DND-41 (cell line): ENCODE results near the gene PABPN1L.

Experiments
- ATAC-seq: fragments of 200-7000 bp; cut with Tn5 transposase; 3 replicates; pipeline ENCODE4 v1.9.1; 2021; ENCODE audit warnings: low read depth; ENCODE audit not compliant: insufficient read depth
- DNase-seq: peaks from one replicate; pipeline ENCODE4 v3.0.0-alpha.2; 2020
- H2AFZ ChIP-seq: 2 replicates; pipeline ENCODE4 v1.6.0; 2012; ENCODE audit warnings: low read depth, low read length
- H3K27ac ChIP-seq: 2 replicates; pipeline ENCODE4 v1.5.1; 2012; ENCODE audit warnings: low read length, inconsistent platforms
- H3K27me3 ChIP-seq: fragments of 200-600 bp; sonication (generic); 2 replicates; pipeline ENCODE4 v1.6.0; 2012; ENCODE audit warnings: low read length, mild to moderate bottlenecking, inconsistent platforms; ENCODE audit not compliant: insufficient read depth, poor library complexity
- H3K36me3 ChIP-seq: 2 replicates; pipeline ENCODE4 v1.5.1; 2012; ENCODE audit warnings: low read length, inconsistent platforms; ENCODE audit not compliant: insufficient read depth
- H3K4me1 ChIP-seq: 2 replicates; pipeline ENCODE4 v1.5.1; 2012; ENCODE audit warnings: mild to moderate bottlenecking, low read length; ENCODE audit not compliant: insufficient read depth
- H3K4me2 ChIP-seq: 2 replicates; pipeline ENCODE4 v1.6.0; 2012; ENCODE audit warnings: mild to moderate bottlenecking, moderate library complexity, low read length, inconsistent platforms; ENCODE audit not compliant: insufficient read depth
- H3K4me3 ChIP-seq, 2 experiments: fragments of 200-600 bp in 1 of 2; shearing (Covaris generic) in 1 of 2; 2 replicates each; pipeline ENCODE4 v1.5.1; 2012 to 2016; ENCODE audit warnings: inconsistent platforms in 2 of 2, low read length in 2 of 2, mild to moderate bottlenecking in 2 of 2, low read depth in 1 of 2, moderate library complexity in 1 of 2
- H3K79me2 ChIP-seq: 2 replicates; pipeline ENCODE4 v1.6.0; 2012; ENCODE audit warnings: low read length, inconsistent platforms; ENCODE audit not compliant: insufficient read depth
- H3K9ac ChIP-seq: 2 replicates; pipeline ENCODE4 v1.6.0; 2012; ENCODE audit warnings: low read depth, mild to moderate bottlenecking, inconsistent platforms, low read length, moderate library complexity
- H3K9me3 ChIP-seq: 2 replicates; pipeline ENCODE4 v1.5.1; 2012; ENCODE audit warnings: low read length, moderate library complexity, mild to moderate bottlenecking, inconsistent platforms; ENCODE audit not compliant: insufficient read depth, severe bottlenecking
- H4K20me1 ChIP-seq: 2 replicates; pipeline ENCODE4 v1.6.0; 2012; ENCODE audit warnings: low read length; ENCODE audit not compliant: insufficient read depth
- CTCF ChIP-seq: IDR thresholded peaks from 2 replicates; pipeline ENCODE4 v1.5.1; 2012; ENCODE audit warnings: borderline replicate concordance, low read length, moderate library complexity, mild to moderate bottlenecking; ENCODE audit not compliant: poor library complexity, severe bottlenecking; ENCODE audit errors: extremely low read depth
- EZH2 ChIP-seq: IDR thresholded peaks from 3 replicates; pipeline ENCODE4 v1.6.1; 2012; ENCODE audit warnings: borderline replicate concordance, low read depth, mild to moderate bottlenecking, moderate library complexity, low read length, inconsistent platforms; ENCODE audit not compliant: severe bottlenecking

Gene PABPN1L

GRCh38 chr16:88839026-88839529, 27.4 kb downstream of the PABPN1L start:
- no peaks in the 10 kb centered on the region for H3K27me3 ChIP-seq
- no peaks in the 10 kb centered on the region for H3K9me3 ChIP-seq
- TF ChIP-seq EZH2 (no peak), CTCF (no peak)
- DNase-seq (no peak), ATAC-seq (no peak)
- H3K27ac ChIP-seq, result no peak overlapping the region
- peaks cover 34% of the 10 kb centered on the region for H3K36me3 ChIP-seq
- H3K4me3 ChIP-seq, result no peak overlapping the region
- H2AFZ ChIP-seq, result no peak overlapping the region
- no peaks in the 10 kb centered on the region for H3K4me1 ChIP-seq
- peaks cover 10% of the 10 kb centered on the region; the same call in 1 of the 2 replicates for H4K20me1 ChIP-seq
- H3K9ac ChIP-seq, result no peak overlapping the region
- H3K79me2 ChIP-seq, result no peaks in the 10 kb centered on the region
- no peak overlapping the region for H3K4me2 ChIP-seq

- H3K79me2 ChIP-seq, result no peaks in the 10 kb centered on the region
- H3K9ac ChIP-seq, result no peak overlapping the region
- H3K4me1 ChIP-seq, result no peaks in the 10 kb centered on the region
- no peak for ATAC-seq
- no peak overlapping the region for H3K4me2 ChIP-seq
- no peaks in the 10 kb centered on the region for H3K9me3 ChIP-seq
- no peaks in the 10 kb centered on the region for H3K27me3 ChIP-seq
- TF ChIP-seq EZH2, result no peak
- no peak for TF ChIP-seq CTCF
- H2AFZ ChIP-seq, result no peak overlapping the region
- no peak overlapping the region for H3K4me3 ChIP-seq
- H4K20me1 ChIP-seq, result peaks cover 10% of the 10 kb centered on the region; the same call in 1 of the 2 replicates
- no peak for DNase-seq
- no peak overlapping the region for H3K27ac ChIP-seq
- peaks cover 34% of the 10 kb centered on the region for H3K36me3 ChIP-seq
Measured at GRCh38 chr16:88838566-88838965, 27.9 kb downstream of the PABPN1L start.

GRCh38 chr16:88837806-88838205, 28.7 kb downstream of the PABPN1L start:
- Histone ChIP-seq H3K9me3 (no peaks in the 10 kb centered on the region), H3K27me3 (no peaks in the 10 kb centered on the region), H3K36me3 (peaks cover 34% of the 10 kb centered on the region), H3K27ac (no peak overlapping the region), H3K4me1 (no peaks in the 10 kb centered on the region), H3K79me2 (no peaks in the 10 kb centered on the region), H3K4me2 (no peak overlapping the region), H3K4me3 (no peak overlapping the region), H4K20me1 (peaks cover 10% of the 10 kb centered on the region; the same call in 1 of the 2 replicates), H3K9ac (no peak overlapping the region), H2AFZ (no peak overlapping the region)
- ATAC-seq, result no peak
- no peak for TF ChIP-seq EZH2
- no peak for TF ChIP-seq CTCF
- no peak for DNase-seq
